HepG2 (cell line): ENCODE measurements around the gene ALDH1A2. TPM values are rescaled to one million over a fixed set of nuclear protein-coding genes. Genes with fewer than 3 reads are reported as not detected.

Experiments used
- ATAC-seq: fragments of 200-7000 bp; cut with Tn5 transposase; 3 replicates; pipeline ENCODE4 v1.9.1; 2020; ENCODE audit warnings: mild to moderate bottlenecking, moderate library complexity
- BruUV-seq: library from RNA; stranded (reverse); fragments of 400-500 nt; replicated peaks from 2 replicates; lab custom pipeline; 2021; lab: Mats Ljungman, UMichigan
- CTCF ChIA-PET: fragments of 300-600 bp; formaldehyde crosslinking; extraction: SDS; loops from one replicate; lab custom pipeline; 2021; ENCODE audit warnings: low total read pairs, inconsistent platforms, low intra/inter-chr PET ratio; lab: Yijun Ruan, JAX
- POLR2A ChIA-PET: fragments of 350-600 bp; sonication (Branson Sonifier 250); formaldehyde crosslinking; loops from one replicate; lab custom pipeline; 2020; ENCODE audit warnings: antibody characterized with exemption, inconsistent platforms; lab: Yijun Ruan, JAX
- DNase-seq: peaks from one replicate; pipeline ENCODE4 v3.0.0-alpha.2; 2015; ENCODE audit warnings: low spot score
- FAIRE-seq: peaks from 3 replicates; lab custom pipeline; 2011; peaks lifted over from hg19 to GRCh38; lab: Jason Lieb, UNC
- H2AFZ ChIP-seq: one replicate; pipeline ENCODE4 v1.6.1; 2011; ENCODE audit warnings: low read length, inconsistent platforms
- H3K27ac ChIP-seq: fragments of 300-600 bp; 3 replicates; pipeline ENCODE4 v1.8.0; 2011; ENCODE audit warnings: mixed run types, mild to moderate bottlenecking, mixed read lengths, low read length, inconsistent platforms; ENCODE audit not compliant: insufficient read depth; ENCODE audit errors: extremely low read length
- H3K27me3 ChIP-seq, 2 experiments: fragments of 200-600 bp in 1 of 2; 2 replicates in 1 of 2; 3 replicates in 1 of 2; pipeline versions ENCODE4 v1.6.0 to v1.8.0; 2011; ENCODE audit warnings: low read length in 2 of 2, mild to moderate bottlenecking in 2 of 2, moderate library complexity in 2 of 2, inconsistent platforms in 1 of 2; ENCODE audit not compliant: insufficient read depth in 2 of 2, control insufficient read depth in 1 of 2
- H3K36me3 ChIP-seq, 2 experiments: fragments of 200-600 bp in 1 of 2; replicated peaks in 1 of 2; 2 replicates in 1 of 2; 3 replicates in 1 of 2; pipeline versions ENCODE4 v1.5.1 to v1.8.0; 2011; ENCODE audit warnings: low read length in 2 of 2, inconsistent platforms in 1 of 2; ENCODE audit not compliant: insufficient read depth in 2 of 2, control insufficient read depth in 1 of 2
- H3K4me1 ChIP-seq: 2 replicates; pipeline ENCODE4 v1.5.1; 2012; ENCODE audit warnings: low read length, inconsistent platforms; ENCODE audit not compliant: insufficient read depth
- H3K4me2 ChIP-seq: 2 replicates; pipeline ENCODE4 v1.6.0; 2011; ENCODE audit warnings: low read depth, low read length, inconsistent platforms
- H3K4me3 ChIP-seq, 3 experiments: fragments of 200-600 bp in 1 of 3; sonication (generic), shearing (Covaris generic) in 1 of 3; replicated peaks in 1 of 3; 2 replicates each; pipeline ENCODE4 v1.5.1; 2011 to 2016; ENCODE audit warnings: low read length in 3 of 3, inconsistent platforms in 2 of 3, low read depth in 2 of 3, mild to moderate bottlenecking in 2 of 3, control low read depth in 1 of 3, mixed read lengths in 1 of 3; ENCODE audit not compliant: insufficient read depth in 1 of 3
- H3K79me2 ChIP-seq: one replicate; pipeline ENCODE4 v1.6.1; 2011; ENCODE audit warnings: low read length, inconsistent platforms; ENCODE audit not compliant: insufficient read depth
- H3K9ac ChIP-seq: 2 replicates; pipeline ENCODE4 v1.6.0; 2011; ENCODE audit warnings: mild to moderate bottlenecking, low read depth, low read length, inconsistent platforms; ENCODE audit not compliant: insufficient read depth
- H3K9me3 ChIP-seq: 2 replicates; pipeline ENCODE4 v1.5.1; 2012; ENCODE audit warnings: mild to moderate bottlenecking, low read length
- H4K20me1 ChIP-seq: 2 replicates; pipeline ENCODE4 v1.6.0; 2011; ENCODE audit warnings: inconsistent platforms, mild to moderate bottlenecking, low read length, moderate library complexity; ENCODE audit not compliant: insufficient read depth
- ARHGAP35 ChIP-seq: sonication (generic); formaldehyde crosslinking; IDR thresholded peaks from 2 replicates; pipeline ENCODE4 v1.9.0; 2022; ENCODE audit warnings: mild to moderate bottlenecking, inconsistent platforms, moderate library complexity, missing genetic modification reagents, borderline replicate concordance
- ATM ChIP-seq: fragments of 450-650 bp; IDR thresholded peaks from 2 replicates; pipeline ENCODE4 v1.7.1; 2017; ENCODE audit warnings: mild to moderate bottlenecking, borderline replicate concordance
- FOXP1 ChIP-seq, 2 experiments: fragments of 450-650 bp in 1 of 2; IDR thresholded peaks; 2 replicates each; pipeline ENCODE4 v1.6.1; 2017 to 2018; ENCODE audit warnings: antibody characterized with exemption in 1 of 2
- HDAC2 ChIP-seq: sonication (generic); formaldehyde crosslinking; IDR thresholded peaks from 2 replicates; pipeline ENCODE4 v1.4.0; 2020; ENCODE audit warnings: missing genetic modification reagents
- MED1 ChIP-seq: sonication (generic); formaldehyde crosslinking; IDR thresholded peaks from 2 replicates; pipeline ENCODE4 v1.4.0; 2020; ENCODE audit warnings: missing genetic modification reagents
- NCOR1 ChIP-seq: fragments of 200-600 bp; sonication (generic); IDR thresholded peaks from 2 replicates; pipeline ENCODE4 v1.7.0; 2017; ENCODE audit warnings: antibody characterized with exemption, low read length, borderline replicate concordance
- RXRB ChIP-seq: IDR thresholded peaks from 2 replicates; pipeline ENCODE4 v1.6.1; 2016; ENCODE audit warnings: borderline replicate concordance, missing genetic modification reagents, missing compliant biosample characterization
- SRSF4 ChIP-seq: fragments of 200-400 bp; formaldehyde crosslinking; IDR thresholded peaks from one replicate; pipeline ENCODE4 v1.6.1; 2018; ENCODE audit warnings: mild to moderate bottlenecking, low read depth, low read length, moderate library complexity; ENCODE audit not compliant: poor library complexity, severe bottlenecking
- THRA ChIP-seq: sonication (generic); formaldehyde crosslinking; IDR thresholded peaks from 2 replicates; pipeline ENCODE4 v1.4.0; 2020; ENCODE audit warnings: missing genetic modification reagents, borderline replicate concordance
- ZBTB33 ChIP-seq: sonication (generic); formaldehyde crosslinking; IDR thresholded peaks from 2 replicates; pipeline ENCODE4 v1.4.0; 2020; ENCODE audit warnings: missing genetic modification reagents
- ZNF30 ChIP-seq: sonication (generic); formaldehyde crosslinking; IDR thresholded peaks from 2 replicates; pipeline ENCODE4 v1.5.0; 2020; ENCODE audit warnings: mild to moderate bottlenecking, missing genetic modification reagents
- ZNF33A ChIP-seq: sonication (generic); formaldehyde crosslinking; IDR thresholded peaks from 2 replicates; pipeline ENCODE4 v1.5.1; 2020; ENCODE audit warnings: missing genetic modification reagents, mild to moderate bottlenecking, moderate library complexity, borderline replicate concordance
- ZNF562 ChIP-seq: sonication (generic); formaldehyde crosslinking; IDR thresholded peaks from 2 replicates; pipeline ENCODE4 v1.8.0; 2022; ENCODE audit warnings: missing genetic modification reagents, borderline replicate concordance
- ZNF777 ChIP-seq: sonication (generic); formaldehyde crosslinking; IDR thresholded peaks from 2 replicates; pipeline ENCODE4 v1.4.0; 2020; ENCODE audit warnings: missing genetic modification reagents
- WGBS: methylation state at CpG from one replicate; pipeline ENCODE4 v1.1.6; 2017; ENCODE audit warnings: low lambda C conversion rate; 5-methylcytosine and 5-hydroxymethylcytosine counted together
- in situ Hi-C: cut with HindIII; loops from 2 replicates; pipeline ENCODE4 v1.10.0; 2017; ENCODE audit warnings: low pct_unique_long_range_greater_than_20kb; ENCODE audit not compliant: extremely low pct_ligation_motif_present
- intact Hi-C: fragments of 100-400 bp; cut with micrococcal nuclease; formaldehyde crosslinking; loops from one replicate; pipeline ENCODE4 v1.10.0; 2022; ENCODE audit not compliant: unreplicated experiment
- polyA plus RNA-seq, 8 experiments: library from polyadenylated mRNA; depleted of rRNA in 3 of 8; stranded (reverse) in 7 of 8; unstranded in 1 of 8; fragments of >200 nt; fragmentation: Illumina TruSeq in 4 of 8; extraction: Trizol in 4 of 8; gene quantifications; 2 replicates each; pipeline versions ENCODE4 v1.2.1 to v1.2.3, GENCODE V29; 2011 to 2016; ENCODE audit warnings: low read depth in 4 of 8, missing spikeins in 1 of 8, mixed read lengths in 1 of 8; ENCODE audit not compliant: insufficient read depth in 1 of 8
- total RNA-seq, 5 experiments: library from RNA; depleted of rRNA; stranded (reverse); fragments of >200 nt; fragmentation: Illumina TruSeq; extraction: Trizol; gene quantifications; 2 replicates each; pipeline ENCODE4 v1.2.3, GENCODE V29; 2016; ENCODE audit warnings: low read depth in 1 of 5
- TF ChIP-seq, protein P1 (sequence below), 2 experiments: fragments of 450-650 bp in 1 of 2; sonication (generic) in 1 of 2; formaldehyde crosslinking; IDR thresholded peaks; 2 replicates each; pipeline versions ENCODE4 v1.5.0 to v1.8.0; 2020 to 2022; ENCODE audit warnings: mild to moderate bottlenecking in 1 of 2, missing genetic modification reagents in 1 of 2

The ALDH1A2 gene
- total and polyA plus RNA-seq, 2 of the 13 experiments (the other 11 are each of a cell fraction or from before 2014, with no cell fraction given): 0.64 to 0.90 TPM

GRCh38 chr15:58062175-58062574 is 3.3 kb downstream of the ALDH1A2 start:
- H2AFZ ChIP-seq: no peak overlapping the region
- peaks cover 0 to 15% of the 10 kb centered on the region in 2 experiments; a peak in 2 of 5 replicates for H3K27me3 ChIP-seq
- ChIA-PET CTCF (no interaction called here), POLR2A (no interaction called here)
- H3K36me3 ChIP-seq: no peaks in the 10 kb centered on the region
- peaks cover 5% of the 10 kb centered on the region; the same call in 1 of the 2 replicates for H3K4me1 ChIP-seq
- TF ChIP-seq ZNF30 (CRISPR knock-in tag): no peak
- TF ChIP-seq HDAC2 (CRISPR knock-in tag): no peak
- TF ChIP-seq MED1 (CRISPR knock-in tag): no peak
- no peak for TF ChIP-seq ARHGAP35
- no peak for TF ChIP-seq RXRB (CRISPR knock-in tag)
- no peak for TF ChIP-seq ATM
- TF ChIP-seq ZBTB33: no peak
- TF ChIP-seq SRSF4: no peak
- TF ChIP-seq ZNF562 (CRISPR knock-in tag): no peak
- no peak for TF ChIP-seq ZNF777 (CRISPR knock-in tag)
- TF ChIP-seq ZNF33A: no peak
- no peak for TF ChIP-seq FOXP1 (IDR thresholded peaks at IDR 0.05)
- no peak for TF ChIP-seq FOXP1 (CRISPR knock-in tag; IDR thresholded peaks at IDR 0.05)
- TF ChIP-seq, protein P1, sequence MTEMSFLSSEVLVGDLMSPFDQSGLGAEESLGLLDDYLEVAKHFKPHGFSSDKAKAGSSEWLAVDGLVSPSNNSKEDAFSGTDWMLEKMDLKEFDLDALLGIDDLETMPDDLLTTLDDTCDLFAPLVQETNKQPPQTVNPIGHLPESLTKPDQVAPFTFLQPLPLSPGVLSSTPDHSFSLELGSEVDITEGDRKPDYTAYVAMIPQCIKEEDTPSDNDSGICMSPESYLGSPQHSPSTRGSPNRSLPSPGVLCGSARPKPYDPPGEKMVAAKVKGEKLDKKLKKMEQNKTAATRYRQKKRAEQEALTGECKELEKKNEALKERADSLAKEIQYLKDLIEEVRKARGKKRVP (CRISPR knock-in tag; IDR thresholded peaks at IDR 0.05): no peak
- no peak for TF ChIP-seq NCOR1
- TF ChIP-seq THRA (CRISPR knock-in tag): no peak
- no peaks in the 10 kb centered on the region for H3K9me3 ChIP-seq
- FAIRE-seq (no peak), DNase-seq (no peak), ATAC-seq (no peak)
- no peak overlapping the region for H3K9ac ChIP-seq
- no TSS peak for BruUV-seq
- H3K4me3 ChIP-seq: no peak overlapping the region
- no peaks in the 10 kb centered on the region for H4K20me1 ChIP-seq
- 9% methylated on average over 5 of the region's 5 CpGs for WGBS
- no peaks in the 10 kb centered on the region for H3K79me2 ChIP-seq
- intact Hi-C loops: no loop called here
- no peak overlapping the region for H3K27ac ChIP-seq
- in situ Hi-C loops: loop anchor here (10.0 kb wide), 2 partner anchors 123 to 317 kb away; no protein-coding TSS in a partner anchor
- no peak overlapping the region for H3K4me2 ChIP-seq
